ENCODE data around the gene ZNF442. TPM values are rescaled to one million over a fixed set of nuclear protein-coding genes. Genes with fewer than 3 reads are reported as not detected.
"Not testable (repeated sequence)": the region's sequence is repeated elsewhere in the genome, so short reads cannot be mapped to it uniquely, and the experiment has no call there.

ZNF442 gene
- total and polyA plus RNA-seq, 8 donors = 0.57 to 3.6 (median 1.9) TPM

- Histone ChIP-seq H3K27me3 (no peaks in the 10 kb centered on the region), H3K9me3 (no peaks in the 10 kb centered on the region), H3K4me1 (no peaks in the 10 kb centered on the region), H3K27ac (no peak overlapping the region), H3K36me3 (peaks cover 0 to 7% (median 0%) of the 10 kb centered on the region in 3 donors), H3K4me3 (no peak overlapping the region)
- FAIRE-seq = no peak
- no peak for TF ChIP-seq CTCF (IDR thresholded peaks at IDR 0.05)
- intact Hi-C loops (cut with DNase I) = no loop called here
- 94 to 97% methylated on average over 2 of the region's 2 CpGs for WGBS, 2 donors
- no peak for ATAC-seq
- DNase-seq = no peak
These were observed 14.9 kb upstream of the ZNF442 start for GRCh38 chr19:12380444-12380737.

GRCh38 chr19:12379732-12380443, 14.4 kb upstream of the ZNF442 start:
- FAIRE-seq (no peak), DNase-seq (no peak), ATAC-seq (no peak)
- H3K27me3 ChIP-seq = no peaks in the 10 kb centered on the region
- no peaks in the 10 kb centered on the region for H3K9me3 ChIP-seq
- no peaks in the 10 kb centered on the region for H3K4me1 ChIP-seq
- intact Hi-C loops (cut with DNase I) = no loop called here
- H3K4me3 ChIP-seq = no peak overlapping the region
- TF ChIP-seq CTCF (IDR thresholded peaks at IDR 0.05) = no peak
- peaks cover 0 to 7% (median 0%) of the 10 kb centered on the region in 3 donors for H3K36me3 ChIP-seq
- H3K27ac ChIP-seq = no peak overlapping the region
- WGBS, 2 donors = 88 to 90% methylated on average over 5 of the region's 5 CpGs

- H3K27me3 ChIP-seq = no peaks in the 10 kb centered on the region
- no peak for DNase-seq
- no peak for TF ChIP-seq CTCF (IDR thresholded peaks at IDR 0.05)
- intact Hi-C loops (cut with DNase I) = no loop called here
- no peak overlapping the region for H3K27ac ChIP-seq
- no peak overlapping the region for H3K4me3 ChIP-seq
- H3K9me3 ChIP-seq = no peaks in the 10 kb centered on the region
- no peak for FAIRE-seq
- no peak for ATAC-seq
- H3K4me1 ChIP-seq = no peaks in the 10 kb centered on the region
- no peaks in the 10 kb centered on the region for H3K36me3 ChIP-seq
- 92 to 96% methylated on average over 1 of the region's 1 CpG for WGBS, 2 donors
These were observed 8.5 kb upstream of the ZNF442 start for GRCh38 chr19:12374026-12374425.

GRCh38 chr19:12364391-12365235, 870 bp downstream of the ZNF442 start:
- WGBS, 2 donors = 6 to 7% methylated on average over 28 of the region's 28 CpGs
- peak; percentile 3 to 5 (median 4) for ATAC-seq
- Histone ChIP-seq H3K4me3 (peak overlapping the region; percentile 84 to 94 (median 88)), H3K27me3 (no peaks in the 10 kb centered on the region), H3K9me3 (no peaks in the 10 kb centered on the region), H3K27ac (peak overlapping the region; percentile 85 to 91 (median 91)), H3K4me1 (peaks cover 0 to 11% (median 0%) of the 10 kb centered on the region in 3 donors), H3K36me3 (no peaks in the 10 kb centered on the region)
- no peak for TF ChIP-seq CTCF (IDR thresholded peaks at IDR 0.05)
- FAIRE-seq = no peak
- intact Hi-C loops (cut with DNase I) = no loop called here
- DNase-seq = peak in 5 of 6 donors; percentile 19 to 67 (median 21)

GRCh38 chr19:12362236-12362635, 3.2 kb downstream of the ZNF442 start:
- peaks cover 0 to 11% (median 0%) of the 10 kb centered on the region in 3 donors for H3K4me1 ChIP-seq
- ATAC-seq; H3K27ac ChIP-seq; H3K9me3 ChIP-seq; FAIRE-seq; H3K36me3 ChIP-seq; H3K4me3 ChIP-seq; intact Hi-C loops (cut with DNase I); H3K27me3 ChIP-seq: not testable (repeated sequence)
- peak in 2 of 6 donors; percentile 31 to 72 for DNase-seq
- WGBS, 2 donors = 97% methylated on average over 29 to 30 of the region's 30 CpGs
